ENCODE data around the gene DSG2.

The DSG2 gene

GRCh38 chr18:31592506-31593157 is 94.7 kb downstream of the DSG2 start:
- DNase-seq = no peak

- DNase-seq = no peak
Measured at GRCh38 chr18:31595121-31595771, 97.3 kb downstream of the DSG2 start.

DNA sequence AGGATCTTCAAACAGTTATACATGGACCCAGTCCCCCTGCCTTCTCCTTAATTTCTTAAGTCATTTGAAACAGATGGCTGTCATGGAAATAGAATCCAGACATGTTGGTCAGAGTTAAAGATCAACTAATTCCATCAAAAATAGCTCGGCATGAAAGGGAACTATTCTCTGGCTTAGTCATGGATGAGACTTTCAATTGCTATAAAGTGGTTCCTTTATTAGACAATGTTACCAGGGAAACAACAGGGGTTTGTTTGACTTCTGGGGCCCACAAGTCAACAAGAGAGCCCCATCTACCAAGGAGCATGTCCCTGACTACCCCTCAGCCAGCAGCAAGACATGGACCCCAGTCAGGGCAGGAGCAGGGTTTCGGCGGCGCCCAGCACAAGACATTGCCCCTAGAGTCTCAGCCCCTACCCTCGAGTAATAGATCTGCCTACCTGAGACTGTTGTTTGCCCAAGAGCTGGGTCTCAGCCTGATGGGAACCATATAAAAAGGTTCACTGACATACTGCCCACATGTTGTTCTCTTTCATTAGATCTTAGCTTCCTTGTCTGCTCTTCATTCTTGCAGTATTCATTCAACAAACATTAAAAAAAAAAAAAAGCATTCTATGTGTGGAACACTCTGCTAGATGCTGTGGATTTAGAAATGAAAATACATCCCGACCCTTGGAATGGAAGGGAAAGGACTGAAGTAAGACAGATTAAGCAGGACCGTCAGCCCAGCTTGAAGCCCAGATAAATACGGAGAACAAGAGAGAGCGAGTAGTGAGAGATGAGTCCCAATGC is 98.3 kb downstream of the DSG2 start:
- DNase-seq = no peak

- DNase-seq = no peak
Measured at GRCh38 chr18:31598021-31598805, 100.2 kb downstream of the DSG2 start.

Measured in amniotic stem cell (primary cell).